HG03378 (cell line): ENCODE measurements around the gene ALG12.
A peak's percentile ranks its signal among the peaks of the same experiment; 100 is the strongest.

ENCODE experiments used
- ATAC-seq: cut with Tn5 transposase; IDR thresholded peaks from one replicate; pipeline ENCODE4 v1.9.1; 2021; ENCODE audit warnings: mild to moderate bottlenecking, moderate library complexity; ENCODE audit not compliant: unreplicated experiment

ALG12 gene

DNA sequence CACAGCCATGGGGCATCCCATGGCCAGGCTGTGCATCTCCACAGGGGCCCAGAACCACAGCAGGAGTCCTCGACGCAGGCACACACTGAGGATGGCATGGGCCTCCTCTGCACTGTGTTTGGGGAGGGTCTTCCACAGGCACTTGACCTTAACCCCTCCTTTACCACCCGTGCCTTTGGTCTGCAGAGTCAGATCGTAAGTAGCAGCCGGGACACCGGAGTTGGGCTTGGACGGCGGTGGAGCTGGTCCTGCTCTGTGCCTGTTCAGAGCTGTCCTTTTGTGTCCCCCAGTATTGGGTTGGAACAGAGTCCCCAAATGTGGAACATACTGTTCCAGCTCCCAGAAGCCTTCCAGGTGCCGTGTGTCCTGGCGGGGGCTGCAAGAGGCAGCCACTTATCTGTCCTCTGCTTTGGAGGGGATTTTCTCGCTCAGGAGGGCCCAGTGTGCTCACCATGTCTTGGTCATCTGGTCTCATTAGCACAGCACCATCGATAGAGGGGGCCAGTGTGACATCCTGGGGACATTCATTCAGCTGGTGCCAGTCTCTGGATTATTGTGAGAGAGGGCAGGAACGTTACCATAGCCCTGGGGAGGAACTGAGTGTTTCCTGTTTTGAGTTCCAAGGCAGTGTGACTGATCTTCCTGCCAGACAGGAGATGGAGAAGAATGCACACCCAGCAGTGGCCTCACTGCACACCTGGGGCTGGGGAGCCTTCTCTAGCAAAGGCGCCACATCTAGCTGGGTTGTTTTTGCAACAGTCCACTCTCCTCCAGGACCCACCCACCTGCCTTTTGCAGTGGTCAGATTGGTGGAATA, 12.6 kb upstream of the ALG12 start:
- peak; percentile 44 for ATAC-seq

DNA sequence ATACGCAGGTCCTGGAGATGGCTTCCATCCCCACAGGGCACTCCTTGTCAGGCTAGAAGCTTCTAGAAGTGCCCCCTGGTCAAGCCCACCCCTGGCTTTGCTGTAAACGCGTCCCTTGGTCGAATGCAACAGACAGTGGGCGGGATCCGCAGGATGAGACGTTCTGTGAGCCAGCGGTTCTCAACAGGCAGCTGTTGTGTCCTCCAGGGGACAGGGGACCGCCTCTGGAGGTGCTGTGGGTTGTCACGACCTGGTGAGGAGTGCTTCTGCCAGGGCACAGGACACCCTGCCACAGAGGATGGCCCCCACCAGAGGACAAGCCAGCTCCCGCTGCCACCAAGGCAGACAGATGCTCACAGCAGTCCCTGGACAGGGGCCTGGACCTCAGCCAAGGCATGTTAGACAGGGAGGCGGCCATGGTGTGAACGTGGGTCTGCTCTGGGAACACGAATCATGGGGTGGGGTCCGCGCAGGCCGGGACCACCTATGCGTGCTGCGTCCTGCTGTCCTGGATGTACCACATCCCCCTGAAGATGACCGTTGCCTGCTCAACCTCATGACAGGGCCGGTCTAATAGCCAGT, 11.8 kb upstream of the ALG12 start:
- no peak for ATAC-seq

DNA sequence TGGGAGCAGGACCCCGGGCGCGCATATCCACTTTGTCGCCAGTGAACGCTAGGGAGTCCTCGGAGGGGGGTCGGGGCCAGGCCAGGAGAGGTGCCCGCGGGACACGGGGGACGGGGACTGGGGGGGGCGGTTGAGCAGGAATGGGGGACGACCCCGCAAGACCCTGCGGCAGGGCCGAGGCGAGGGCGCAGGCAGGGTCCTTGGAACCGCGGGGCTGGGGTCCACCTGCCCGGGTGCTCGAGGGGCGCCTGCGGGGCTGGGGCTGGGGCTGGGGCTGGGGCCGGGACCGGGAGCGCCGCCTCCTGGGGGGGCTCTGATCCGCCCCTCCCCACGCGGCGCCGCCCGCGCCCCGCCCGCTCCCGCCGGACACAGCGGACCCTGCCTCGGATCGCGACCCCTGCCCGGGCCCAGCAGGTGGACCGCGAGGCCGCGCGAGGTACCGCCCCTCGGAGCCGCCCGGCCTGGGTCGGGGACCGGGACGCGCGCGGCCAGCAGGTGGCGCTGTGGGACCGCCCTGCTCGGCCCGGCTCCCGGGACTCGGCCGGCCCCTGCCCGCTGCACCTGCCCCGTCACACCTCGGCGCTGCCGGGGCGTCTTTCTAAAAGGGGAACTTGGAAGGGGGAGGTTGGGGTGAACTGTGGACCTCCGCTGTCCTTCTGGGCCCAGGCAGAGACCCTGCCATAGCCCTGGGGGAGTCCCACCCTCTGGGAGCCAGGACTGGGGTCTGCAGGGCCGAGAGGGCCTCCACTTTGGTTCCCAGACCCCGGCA, 11.2 kb upstream of the ALG12 start:
- no peak for ATAC-seq

- no peak for ATAC-seq
Measured at GRCh38 chr22:49928555-49929210, 10.4 kb upstream of the ALG12 start.

GRCh38 chr22:49928185-49928495, 9.9 kb upstream of the ALG12 start:
- ATAC-seq: no peak

DNA sequence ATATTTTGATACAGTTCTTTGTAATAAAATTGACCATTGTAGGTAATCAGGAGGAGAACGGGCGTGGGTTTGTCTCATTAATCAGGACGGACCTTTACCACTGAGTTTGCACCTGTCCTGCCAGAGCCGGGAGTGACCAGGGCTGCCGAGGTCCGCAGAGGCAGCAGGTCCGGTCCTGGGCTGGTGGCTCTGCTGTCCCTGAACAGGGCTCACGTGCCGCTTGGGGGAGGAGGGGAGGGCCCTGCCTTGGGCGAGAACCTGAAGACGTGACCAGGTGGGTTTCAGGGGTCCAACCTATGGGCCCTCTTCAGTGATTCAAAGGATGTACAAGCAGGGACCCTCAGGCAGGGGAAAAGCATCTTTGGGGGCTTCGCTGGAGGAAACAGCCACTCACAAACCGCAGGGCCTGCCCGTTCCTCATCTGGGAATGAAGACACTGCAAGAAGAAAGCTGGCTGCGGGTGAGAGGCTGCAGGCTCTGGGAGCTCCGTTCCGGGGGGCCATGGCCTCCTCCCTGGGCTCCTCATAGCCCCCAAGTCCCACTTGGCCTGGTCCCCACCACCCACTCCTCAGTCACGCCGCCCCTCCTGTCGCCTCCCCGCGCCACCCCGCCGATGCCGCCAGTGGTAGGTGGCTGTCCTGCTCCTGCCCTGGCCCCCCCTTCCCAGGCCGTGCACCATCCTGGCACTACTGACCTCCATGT, 9.4 kb upstream of the ALG12 start:
- ATAC-seq: no peak

- no peak for ATAC-seq
Measured at GRCh38 chr22:49926916-49927315, 8.7 kb upstream of the ALG12 start.

DNA sequence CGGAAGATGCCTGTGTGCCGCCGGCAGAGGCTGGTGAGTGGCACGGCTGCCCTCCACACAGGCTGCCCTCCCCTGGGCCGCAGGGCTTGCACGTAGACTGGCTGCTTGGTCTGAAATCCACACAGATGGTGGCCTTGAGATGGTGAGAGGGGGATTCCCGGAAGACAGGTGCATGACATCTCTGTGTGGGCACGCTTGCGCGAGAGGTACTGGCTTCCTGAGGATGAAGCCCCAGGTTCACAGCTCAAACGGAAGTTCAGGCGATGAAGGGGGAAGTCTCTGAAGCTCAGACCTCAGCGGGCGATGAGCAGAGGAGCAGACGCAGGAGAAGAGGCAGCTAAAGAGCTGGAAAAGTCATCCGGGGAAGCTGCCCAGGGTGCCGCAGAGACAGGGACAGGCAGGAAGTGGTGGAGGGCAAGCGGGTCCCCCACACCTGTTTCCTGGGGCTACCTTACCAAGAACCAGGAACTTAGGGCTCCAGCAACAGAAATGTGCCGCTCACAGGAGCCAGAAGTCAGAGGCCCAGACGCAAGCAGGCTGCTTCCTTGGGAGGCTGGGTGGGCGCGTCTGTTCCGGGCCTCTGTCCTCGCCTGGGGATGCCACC, 7.4 kb upstream of the ALG12 start:
- ATAC-seq: no peak

DNA sequence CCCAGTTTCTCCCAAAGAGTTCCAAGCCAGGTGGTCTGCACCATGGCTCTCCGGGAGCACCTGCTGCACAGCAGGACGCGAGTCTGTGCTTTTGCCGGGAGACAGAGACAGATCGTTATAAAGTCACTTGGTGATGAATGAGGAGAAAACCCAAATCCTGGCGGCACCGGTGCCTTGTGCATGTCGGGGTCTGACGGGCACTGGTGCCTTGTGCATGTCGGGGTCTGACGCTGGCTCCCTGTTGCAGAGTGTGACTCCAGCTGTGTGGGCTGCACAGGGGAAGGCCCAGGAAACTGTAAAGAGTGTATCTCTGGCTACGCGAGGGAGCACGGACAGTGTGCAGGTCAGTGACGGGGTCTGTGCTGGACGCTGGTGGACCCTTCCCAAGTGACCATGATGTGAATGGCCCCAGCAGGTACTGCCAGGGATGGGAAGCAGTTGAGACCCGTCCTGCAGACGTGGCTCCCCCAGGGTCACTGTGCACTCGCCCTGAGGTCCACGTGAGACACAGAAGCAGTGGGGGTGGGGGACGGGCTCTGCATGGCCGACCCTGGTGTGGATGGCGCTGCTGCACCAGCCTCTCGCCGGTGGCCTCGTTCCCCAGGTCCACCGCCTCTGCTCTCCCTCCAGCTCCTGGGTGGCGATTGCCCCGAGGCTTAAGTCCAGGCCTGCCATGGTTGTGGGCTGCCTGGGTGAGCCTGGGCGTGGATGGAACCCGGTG, 6.0 kb upstream of the ALG12 start:
- ATAC-seq: no peak

DNA sequence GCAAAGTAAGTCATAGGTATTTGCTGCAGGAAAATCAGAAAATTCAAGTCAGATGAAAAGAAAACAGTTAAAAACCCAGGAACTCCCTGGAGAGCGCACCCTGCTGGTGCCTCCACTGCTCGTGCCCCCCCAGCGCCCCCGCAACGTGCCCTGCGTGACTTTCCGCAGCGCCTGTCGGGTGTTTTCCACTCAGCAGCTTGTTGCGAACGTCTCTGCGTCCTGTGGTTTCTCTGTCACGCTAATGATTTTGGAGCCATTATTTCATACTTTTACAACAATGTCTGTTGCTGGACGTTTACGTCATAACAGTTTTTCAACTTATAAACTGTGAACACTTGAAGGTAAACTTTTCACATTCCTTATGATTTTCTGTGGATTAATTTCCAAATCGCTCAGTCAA, 5.2 kb upstream of the ALG12 start:
- no peak for ATAC-seq

GRCh38 chr22:49922926-49923325, 4.7 kb upstream of the ALG12 start:
- no peak for ATAC-seq

DNA sequence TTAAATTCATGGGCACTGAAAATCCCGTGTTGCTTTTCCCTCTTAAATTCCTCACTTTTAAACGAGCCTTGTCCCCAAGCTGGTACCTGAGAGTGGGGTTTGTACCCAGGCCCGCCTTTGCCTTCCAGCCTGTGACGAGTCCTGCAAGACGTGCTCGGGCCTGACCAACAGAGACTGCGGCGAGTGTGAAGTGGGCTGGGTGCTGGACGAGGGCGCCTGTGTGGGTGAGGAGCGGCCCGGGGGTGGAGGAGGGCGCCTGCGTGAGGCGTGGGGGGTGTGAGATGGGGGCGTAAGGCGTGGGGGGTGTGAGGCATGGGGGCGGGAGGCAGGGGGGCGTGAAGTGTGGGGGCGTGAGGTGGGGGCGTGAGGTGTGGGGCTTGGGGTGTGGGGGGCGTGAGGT, 4.2 kb upstream of the ALG12 start:
- no peak for ATAC-seq

DNA sequence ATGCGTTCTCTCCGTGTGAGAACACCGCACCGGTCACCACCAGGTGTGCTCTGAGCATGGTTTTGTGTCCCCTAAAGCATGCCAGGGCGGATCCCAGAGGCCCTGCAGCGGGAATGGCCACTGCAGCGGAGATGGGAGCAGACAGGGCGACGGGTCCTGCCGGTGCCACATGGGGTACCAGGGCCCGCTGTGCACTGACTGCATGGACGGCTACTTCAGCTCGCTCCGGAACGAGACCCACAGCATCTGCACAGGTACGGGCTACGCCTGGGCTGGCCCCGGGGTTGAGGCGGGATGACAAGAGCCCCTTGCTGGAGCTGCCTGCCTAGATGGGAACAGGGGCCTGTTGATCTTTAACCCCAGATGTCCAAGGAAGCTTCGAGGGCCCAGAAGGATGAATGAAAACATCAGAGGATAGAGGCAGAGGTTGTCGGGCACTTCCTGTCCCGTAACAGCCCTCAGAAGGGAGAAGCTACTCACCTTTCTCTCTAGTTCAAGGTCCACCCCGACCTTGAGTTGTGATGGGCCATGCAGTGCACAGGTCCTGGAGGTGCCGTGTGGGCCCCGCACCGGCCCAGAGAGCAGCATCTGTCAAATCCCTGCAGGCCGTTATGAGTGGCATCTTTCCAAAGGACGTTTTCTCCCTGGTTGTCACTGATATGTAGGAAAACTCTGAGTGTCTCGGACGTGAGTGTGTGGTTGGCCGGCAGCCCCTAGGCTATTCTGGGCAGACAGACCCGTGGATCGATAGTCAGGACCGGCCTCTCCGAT, 3.5 kb upstream of the ALG12 start:
- no peak for ATAC-seq

DNA sequence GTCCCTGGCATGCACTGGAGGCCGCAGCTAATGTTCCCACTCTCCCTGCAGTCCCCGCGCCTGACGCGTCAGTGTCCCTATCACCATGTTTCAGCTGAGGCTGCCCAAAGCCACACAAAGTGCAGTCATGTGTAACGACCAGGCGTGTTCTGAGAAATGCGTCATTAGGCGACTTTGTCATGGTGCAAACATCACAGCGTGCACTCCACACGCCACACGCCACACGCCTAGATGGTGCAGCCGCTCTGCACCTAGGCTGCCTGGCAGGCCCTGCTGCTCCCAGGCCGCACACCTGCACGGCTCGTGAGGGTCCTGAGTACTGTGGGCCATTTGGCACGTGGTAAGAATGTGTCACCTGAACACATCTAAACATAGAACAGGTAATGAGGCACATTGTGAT, 2.6 kb upstream of the ALG12 start:
- ATAC-seq: no peak

GRCh38 chr22:49918911-49919881, 958 bp upstream of the ALG12 start:
- no peak for ATAC-seq

GRCh38 chr22:49916831-49917230, 1.4 kb downstream of the ALG12 start:
- ATAC-seq: no peak

- ATAC-seq: no peak
Measured at GRCh38 chr22:49915610-49916009, 2.6 kb downstream of the ALG12 start.

DNA sequence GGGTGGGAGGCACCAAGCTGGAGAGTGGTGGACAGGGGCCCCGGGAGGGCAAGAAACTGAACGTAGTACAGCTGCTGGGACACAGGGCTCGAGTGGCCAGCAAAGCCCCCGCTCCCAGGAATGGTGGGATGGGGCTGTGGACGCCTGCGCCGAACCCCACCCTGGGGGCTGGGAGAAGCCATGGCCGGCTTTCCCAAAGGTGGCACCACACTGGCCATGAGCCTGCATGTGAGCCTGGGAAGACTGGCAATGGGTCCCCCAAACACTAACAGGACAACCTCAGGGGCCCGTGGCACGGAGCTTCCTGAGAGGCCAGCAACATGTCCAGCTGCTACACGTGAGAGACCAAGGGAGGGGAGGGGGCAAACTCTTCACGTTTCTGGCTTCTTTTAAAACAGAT, 4.0 kb downstream of the ALG12 start:
- no peak for ATAC-seq
